ENCODE measurements around the gene COL5A2. TPM values are rescaled to one million over a fixed set of nuclear protein-coding genes. Genes with fewer than 3 reads are reported as not detected.

The COL5A2 gene
- total and polyA plus RNA-seq, 8 donors, result 11.9 to 468 (median 48.1) TPM

DNA sequence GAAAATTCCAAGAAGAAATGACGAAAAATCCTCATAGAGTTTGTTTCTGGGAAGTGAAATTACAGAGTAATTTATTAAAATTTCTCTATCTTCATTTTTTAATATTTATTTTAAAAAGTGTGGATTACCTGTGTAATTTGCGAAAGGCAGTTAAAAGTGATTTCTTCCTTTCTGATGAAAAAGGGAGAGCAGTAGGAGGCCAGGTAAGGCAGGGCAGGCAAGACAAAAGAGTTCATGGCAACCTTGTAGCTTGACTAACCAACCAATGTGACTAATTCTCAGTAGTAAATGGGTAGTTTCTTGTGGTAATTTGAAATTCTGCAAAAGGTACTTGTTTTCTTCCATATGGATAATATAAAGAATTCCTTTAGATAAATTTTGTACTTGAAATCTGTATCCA lies 34.9 kb upstream of the COL5A2 start:
- Histone ChIP-seq H3K36me3 (no peaks in the 10 kb centered on the region), H3K27ac (no peak overlapping the region), H3K9me3 (no peaks in the 10 kb centered on the region), H3K27me3 (no peaks in the 10 kb centered on the region), H3K4me1 (peaks cover 0 to 19% (median 8%) of the 10 kb centered on the region in 4 donors), H3K4me3 (no peak overlapping the region)
- no peak for TF ChIP-seq POLR2AphosphoS5 (IDR thresholded peaks at IDR 0.05)
- no peak for TF ChIP-seq POLR2A (IDR thresholded peaks at IDR 0.05)
- no peak for TF ChIP-seq EP300 (IDR thresholded peaks at IDR 0.05)
- TF ChIP-seq, protein P1, sequence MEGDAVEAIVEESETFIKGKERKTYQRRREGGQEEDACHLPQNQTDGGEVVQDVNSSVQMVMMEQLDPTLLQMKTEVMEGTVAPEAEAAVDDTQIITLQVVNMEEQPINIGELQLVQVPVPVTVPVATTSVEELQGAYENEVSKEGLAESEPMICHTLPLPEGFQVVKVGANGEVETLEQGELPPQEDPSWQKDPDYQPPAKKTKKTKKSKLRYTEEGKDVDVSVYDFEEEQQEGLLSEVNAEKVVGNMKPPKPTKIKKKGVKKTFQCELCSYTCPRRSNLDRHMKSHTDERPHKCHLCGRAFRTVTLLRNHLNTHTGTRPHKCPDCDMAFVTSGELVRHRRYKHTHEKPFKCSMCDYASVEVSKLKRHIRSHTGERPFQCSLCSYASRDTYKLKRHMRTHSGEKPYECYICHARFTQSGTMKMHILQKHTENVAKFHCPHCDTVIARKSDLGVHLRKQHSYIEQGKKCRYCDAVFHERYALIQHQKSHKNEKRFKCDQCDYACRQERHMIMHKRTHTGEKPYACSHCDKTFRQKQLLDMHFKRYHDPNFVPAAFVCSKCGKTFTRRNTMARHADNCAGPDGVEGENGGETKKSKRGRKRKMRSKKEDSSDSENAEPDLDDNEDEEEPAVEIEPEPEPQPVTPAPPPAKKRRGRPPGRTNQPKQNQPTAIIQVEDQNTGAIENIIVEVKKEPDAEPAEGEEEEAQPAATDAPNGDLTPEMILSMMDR (IDR thresholded peaks at IDR 0.05), result no peak
- intact Hi-C loops (cut with DNase I; ENCODE audit: low total_unique reads), result no loop called here
- WGBS, 5 donors, result 92 to 95% (median 95%) methylated on average over 2 of the region's 2 CpGs
- DNase-seq, result no peak

DNA sequence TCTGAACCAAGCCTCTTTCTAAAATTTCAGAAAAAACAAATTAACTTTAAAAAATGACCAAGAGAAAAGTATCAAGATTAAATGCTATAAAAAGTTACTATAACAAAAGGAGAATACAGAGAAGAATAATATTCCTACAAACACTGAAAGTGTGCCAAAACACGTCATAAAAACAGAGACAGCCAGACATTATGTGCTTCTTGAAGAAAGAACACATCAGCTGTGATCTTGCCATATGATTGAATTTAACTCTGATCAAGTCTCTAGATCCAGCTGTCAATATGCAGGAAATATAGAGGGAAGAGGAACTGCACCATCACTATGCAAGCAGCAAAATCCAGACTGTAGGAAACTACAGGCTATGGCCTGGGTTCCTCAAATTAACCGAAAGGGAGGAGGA lies 33.7 kb upstream of the COL5A2 start:
- Histone ChIP-seq H3K27me3 (no peaks in the 10 kb centered on the region), H3K9me3 (no peaks in the 10 kb centered on the region), H3K27ac (no peak overlapping the region), H3K4me1 (peaks cover 0 to 19% (median 8%) of the 10 kb centered on the region in 4 donors), H3K36me3 (no peaks in the 10 kb centered on the region), H3K4me3 (no peak overlapping the region)
- no peak for DNase-seq
- intact Hi-C loops (cut with DNase I; ENCODE audit: low total_unique reads), result no loop called here
- WGBS, 5 donors, result 81 to 90% (median 84%) methylated on average over 2 of the region's 2 CpGs
- no peak for TF ChIP-seq POLR2A (IDR thresholded peaks at IDR 0.05)
- no peak for TF ChIP-seq EP300 (IDR thresholded peaks at IDR 0.05)
- no peak for TF ChIP-seq POLR2AphosphoS5 (IDR thresholded peaks at IDR 0.05)
- TF ChIP-seq, protein P1 (IDR thresholded peaks at IDR 0.05), result no peak

- TF ChIP-seq POLR2AphosphoS5 (IDR thresholded peaks at IDR 0.05) (peak in 1 of 3 donors; percentile 21), EP300 (IDR thresholded peaks at IDR 0.05) (no peak)
- Histone ChIP-seq H3K27ac (peak overlapping the region in 4 of 5 donors; percentile 48 to 83 (median 76)), H3K27me3 (no peaks in the 10 kb centered on the region), H3K4me3 (peak overlapping the region in 3 of 4 donors; percentile 13), H3K36me3 (no peaks in the 10 kb centered on the region), H3K4me1 (peaks cover 0 to 19% (median 8%) of the 10 kb centered on the region in 4 donors), H3K9me3 (no peaks in the 10 kb centered on the region)
- intact Hi-C loops (cut with DNase I; ENCODE audit: low total_unique reads), result no loop called here
- DNase-seq, result peak in 1 of 2 donors; percentile 92
- WGBS, 5 donors, result 23 to 29% (median 27%) methylated on average over 7 of the region's 7 CpGs
These were observed 30.9 kb upstream of the COL5A2 start for GRCh38 chr2:189210250-189211087.

GRCh38 chr2:189208254-189208653 lies 28.7 kb upstream of the COL5A2 start:
- no peak overlapping the region for H3K4me3 ChIP-seq
- H3K36me3 ChIP-seq, result no peaks in the 10 kb centered on the region
- no peaks in the 10 kb centered on the region for H3K27me3 ChIP-seq
- intact Hi-C loops (cut with DNase I; ENCODE audit: low total_unique reads), result no loop called here
- no peak overlapping the region for H3K27ac ChIP-seq
- 8 to 40% (median 31%) methylated on average over 1 of the region's 1 CpG for WGBS, 5 donors
- DNase-seq, result no peak
- no peaks in the 10 kb centered on the region for H3K9me3 ChIP-seq
- peaks cover 0 to 19% (median 8%) of the 10 kb centered on the region in 4 donors for H3K4me1 ChIP-seq
- TF ChIP-seq EP300 (IDR thresholded peaks at IDR 0.05) (no peak), POLR2A (IDR thresholded peaks at IDR 0.05) (no peak)
- TF ChIP-seq, protein P1 (IDR thresholded peaks at IDR 0.05), result no peak

Measured in stomach (tissue), 9 donors.